WTC11 (cell line): ENCODE measurements around the gene MLYCD. TPM values are rescaled to one million over a fixed set of nuclear protein-coding genes. Genes with fewer than 3 reads are reported as not detected.

ENCODE experiments used
- ATAC-seq: fragments of 200-7000 bp; cut with Tn5 transposase; 2 replicates; pipeline ENCODE4 v1.10.0; 2021; ENCODE audit warnings: mild to moderate bottlenecking, moderate library complexity
- CTCF ChIA-PET: fragments of 300-600 bp; sonication (Branson Sonifier 250); formaldehyde crosslinking; loops from one replicate; lab custom pipeline; 2021; ENCODE audit warnings: antibody characterized with exemption; lab: Charles Lee
- POLR2A ChIA-PET: fragments of 350-600 bp; sonication (Branson Sonifier 250); formaldehyde crosslinking; loops from one replicate; lab custom pipeline; 2021; ENCODE audit warnings: antibody characterized with exemption; lab: Charles Lee
- DNase-seq: peaks from one replicate; pipeline ENCODE4 v3.0.0; 2021; ENCODE audit warnings: low spot score
- H3K27ac Mint-ChIP-seq: 2 replicates; pipeline ENCODE4 v1.8.0; 2021; ENCODE audit warnings: mixed read lengths
- H3K27me3 Mint-ChIP-seq: 2 replicates; pipeline ENCODE4 v1.8.0; 2021; ENCODE audit warnings: low read depth, mild to moderate bottlenecking, moderate library complexity, mixed read lengths
- H3K36me3 Mint-ChIP-seq: 2 replicates; pipeline ENCODE4 v1.8.0; 2021; ENCODE audit warnings: mixed read lengths
- H3K4me1 Mint-ChIP-seq: 2 replicates; pipeline ENCODE4 v1.8.0; 2022; ENCODE audit warnings: mixed read lengths
- H3K4me3 Mint-ChIP-seq: 2 replicates; pipeline ENCODE4 v1.8.0; 2021; ENCODE audit warnings: mild to moderate bottlenecking, moderate library complexity, mixed read lengths
- H3K9me3 Mint-ChIP-seq: 2 replicates; pipeline ENCODE4 v1.8.0; 2021; ENCODE audit warnings: mixed read lengths
- ATF3 ChIP-seq: sonication (generic); formaldehyde crosslinking; conservative IDR thresholded peaks from 2 replicates; pipeline ENCODE4 v1.8.1; 2022; ENCODE audit warnings: mild to moderate bottlenecking, missing genetic modification reagents
- GABPB1 ChIP-seq: sonication (generic); formaldehyde crosslinking; IDR thresholded peaks from 2 replicates; pipeline ENCODE4 v1.8.1; 2023; ENCODE audit warnings: mild to moderate bottlenecking, missing genetic modification reagents
- GTF2I ChIP-seq: fragments of 250-450 bp; sonication (Bioruptor Pico); conservative IDR thresholded peaks from 2 replicates; pipeline ENCODE4 v1.4.0; 2021; ENCODE audit warnings: mild to moderate bottlenecking
- IRF1 ChIP-seq: sonication (generic); formaldehyde crosslinking; IDR thresholded peaks from 2 replicates; pipeline ENCODE4 v1.8.0; 2023; ENCODE audit warnings: missing genetic modification reagents
- NFYB ChIP-seq: sonication (generic); formaldehyde crosslinking; conservative IDR thresholded peaks from 2 replicates; pipeline ENCODE4 v1.8.0; 2022; ENCODE audit warnings: low read depth, missing genetic modification reagents
- OVOL2 ChIP-seq: fragments of 250-450 bp; sonication (Bioruptor Pico); IDR thresholded peaks from 2 replicates; pipeline ENCODE4 v1.9.0; 2021; ENCODE audit warnings: mild to moderate bottlenecking, borderline replicate concordance
- RELA ChIP-seq: sonication (generic); formaldehyde crosslinking; IDR thresholded peaks from 2 replicates; pipeline ENCODE4 v1.8.1; 2022; ENCODE audit warnings: missing genetic modification reagents, mild to moderate bottlenecking, borderline replicate concordance
- SP1 ChIP-seq: sonication (generic); formaldehyde crosslinking; conservative IDR thresholded peaks from 2 replicates; pipeline ENCODE4 v1.8.1; 2022; ENCODE audit warnings: missing genetic modification reagents
- TCF7 ChIP-seq: sonication (generic); formaldehyde crosslinking; IDR thresholded peaks from 2 replicates; pipeline ENCODE4 v1.8.0; 2022; ENCODE audit warnings: mild to moderate bottlenecking, low read depth, missing genetic modification reagents, moderate library complexity
- ZBTB21 ChIP-seq: sonication (generic); formaldehyde crosslinking; IDR thresholded peaks from 2 replicates; pipeline ENCODE4 v1.8.1; 2023; ENCODE audit warnings: mild to moderate bottlenecking, missing genetic modification reagents, borderline replicate concordance
- ZMAT4 ChIP-seq: fragments of 250-450 bp; sonication (Bioruptor Pico); IDR thresholded peaks from 2 replicates; pipeline ENCODE4 v1.9.0; 2021; ENCODE audit warnings: mild to moderate bottlenecking
- ZNF121 ChIP-seq: sonication (generic); formaldehyde crosslinking; IDR thresholded peaks from 2 replicates; pipeline ENCODE4 v1.8.0; 2023; ENCODE audit warnings: missing genetic modification reagents
- ZNF396 ChIP-seq: fragments of 250-450 bp; sonication (Bioruptor Pico); IDR thresholded peaks from 2 replicates; pipeline ENCODE4 v1.8.0; 2021; ENCODE audit warnings: mild to moderate bottlenecking, moderate library complexity, borderline replicate concordance
- total RNA-seq: library from RNA; stranded (reverse); gene quantifications from 3 replicates; pipeline ENCODE4 v1.2.3, GENCODE V29; 2021
- TF ChIP-seq, protein P1 (sequence below): sonication (generic); formaldehyde crosslinking; IDR thresholded peaks from 2 replicates; pipeline ENCODE4 v1.8.0; 2023; ENCODE audit warnings: mild to moderate bottlenecking, missing genetic modification reagents
- TF ChIP-seq, protein P2 (sequence below): fragments of 250-450 bp; sonication (Bioruptor Pico); conservative IDR thresholded peaks from 2 replicates; pipeline ENCODE4 v1.9.0; 2021; ENCODE audit warnings: mild to moderate bottlenecking
- TF ChIP-seq, protein P3 (sequence below): sonication (generic); formaldehyde crosslinking; conservative IDR thresholded peaks from 2 replicates; pipeline ENCODE4 v1.8.1; 2023; ENCODE audit warnings: mild to moderate bottlenecking, low read depth, missing genetic modification reagents, moderate library complexity

The MLYCD gene
- total RNA-seq, 1 experiment from 2014 or later = 6.3 TPM

DNA sequence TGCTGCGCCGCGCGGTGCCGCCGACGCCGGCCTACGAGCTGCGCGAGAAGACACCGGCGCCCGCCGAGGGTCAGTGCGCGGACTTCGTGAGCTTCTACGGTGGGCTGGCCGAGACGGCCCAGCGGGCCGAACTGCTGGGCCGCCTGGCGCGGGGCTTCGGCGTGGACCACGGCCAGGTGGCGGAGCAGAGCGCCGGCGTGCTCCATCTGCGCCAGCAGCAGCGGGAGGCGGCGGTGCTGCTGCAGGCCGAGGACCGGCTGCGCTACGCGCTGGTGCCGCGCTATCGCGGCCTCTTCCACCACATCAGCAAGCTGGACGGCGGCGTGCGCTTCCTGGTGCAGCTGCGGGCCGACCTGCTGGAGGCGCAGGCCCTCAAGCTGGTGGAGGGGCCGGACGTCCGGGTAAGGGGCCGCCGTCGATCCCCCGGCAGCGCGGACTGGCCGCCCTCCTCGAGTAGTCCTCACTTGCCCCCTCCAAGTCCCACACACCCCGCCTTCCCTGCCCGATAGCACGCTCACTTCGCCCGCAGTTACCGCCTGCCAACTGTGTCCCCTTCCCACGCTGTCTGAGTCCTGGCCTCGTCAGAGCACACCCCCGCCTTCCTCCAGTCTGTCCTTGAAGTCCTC, 470 bp downstream of the MLYCD start (continued):
- TF ChIP-seq, protein P1, sequence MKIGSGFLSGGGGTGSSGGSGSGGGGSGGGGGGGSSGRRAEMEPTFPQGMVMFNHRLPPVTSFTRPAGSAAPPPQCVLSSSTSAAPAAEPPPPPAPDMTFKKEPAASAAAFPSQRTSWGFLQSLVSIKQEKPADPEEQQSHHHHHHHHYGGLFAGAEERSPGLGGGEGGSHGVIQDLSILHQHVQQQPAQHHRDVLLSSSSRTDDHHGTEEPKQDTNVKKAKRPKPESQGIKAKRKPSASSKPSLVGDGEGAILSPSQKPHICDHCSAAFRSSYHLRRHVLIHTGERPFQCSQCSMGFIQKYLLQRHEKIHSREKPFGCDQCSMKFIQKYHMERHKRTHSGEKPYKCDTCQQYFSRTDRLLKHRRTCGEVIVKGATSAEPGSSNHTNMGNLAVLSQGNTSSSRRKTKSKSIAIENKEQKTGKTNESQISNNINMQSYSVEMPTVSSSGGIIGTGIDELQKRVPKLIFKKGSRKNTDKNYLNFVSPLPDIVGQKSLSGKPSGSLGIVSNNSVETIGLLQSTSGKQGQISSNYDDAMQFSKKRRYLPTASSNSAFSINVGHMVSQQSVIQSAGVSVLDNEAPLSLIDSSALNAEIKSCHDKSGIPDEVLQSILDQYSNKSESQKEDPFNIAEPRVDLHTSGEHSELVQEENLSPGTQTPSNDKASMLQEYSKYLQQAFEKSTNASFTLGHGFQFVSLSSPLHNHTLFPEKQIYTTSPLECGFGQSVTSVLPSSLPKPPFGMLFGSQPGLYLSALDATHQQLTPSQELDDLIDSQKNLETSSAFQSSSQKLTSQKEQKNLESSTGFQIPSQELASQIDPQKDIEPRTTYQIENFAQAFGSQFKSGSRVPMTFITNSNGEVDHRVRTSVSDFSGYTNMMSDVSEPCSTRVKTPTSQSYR (CRISPR knock-in tag) = no peak
- TF ChIP-seq TCF7 (CRISPR knock-in tag) (0 out of 2 replicates have a peak, but pooled peaks have one; percentile 31), ZBTB21 (CRISPR knock-in tag) (no peak), GTF2I (CRISPR knock-in tag) (no peak), ATF3 (CRISPR knock-in tag) (no peak), ZNF121 (no peak), GABPB1 (CRISPR knock-in tag) (0 out of 2 replicates have a peak, but pooled peaks have one; percentile 45)

- no peaks in the 10 kb centered on the region for H3K9me3 Mint-ChIP-seq
- H3K4me3 Mint-ChIP-seq = peak overlapping the region; percentile 85
- H3K36me3 Mint-ChIP-seq = no peaks in the 10 kb centered on the region
- no peak for DNase-seq
- H3K27ac Mint-ChIP-seq = no peak overlapping the region
- peaks cover 11% of the 10 kb centered on the region for H3K4me1 Mint-ChIP-seq
- peaks cover 2% of the 10 kb centered on the region; the same call in 1 of the 2 replicates for H3K27me3 Mint-ChIP-seq
- POLR2A ChIA-PET = interaction anchor here (0.5 to 0.9 kb wide), 2 partner anchors 39 to 89 kb away, joined by 3 to 8 read pairs; no protein-coding TSS in a partner anchor
- no peak for TF ChIP-seq ZNF121
- no peak for TF ChIP-seq NFYB (CRISPR knock-in tag)
- TF ChIP-seq SP1 (CRISPR knock-in tag) = no peak
- TF ChIP-seq, protein P2, sequence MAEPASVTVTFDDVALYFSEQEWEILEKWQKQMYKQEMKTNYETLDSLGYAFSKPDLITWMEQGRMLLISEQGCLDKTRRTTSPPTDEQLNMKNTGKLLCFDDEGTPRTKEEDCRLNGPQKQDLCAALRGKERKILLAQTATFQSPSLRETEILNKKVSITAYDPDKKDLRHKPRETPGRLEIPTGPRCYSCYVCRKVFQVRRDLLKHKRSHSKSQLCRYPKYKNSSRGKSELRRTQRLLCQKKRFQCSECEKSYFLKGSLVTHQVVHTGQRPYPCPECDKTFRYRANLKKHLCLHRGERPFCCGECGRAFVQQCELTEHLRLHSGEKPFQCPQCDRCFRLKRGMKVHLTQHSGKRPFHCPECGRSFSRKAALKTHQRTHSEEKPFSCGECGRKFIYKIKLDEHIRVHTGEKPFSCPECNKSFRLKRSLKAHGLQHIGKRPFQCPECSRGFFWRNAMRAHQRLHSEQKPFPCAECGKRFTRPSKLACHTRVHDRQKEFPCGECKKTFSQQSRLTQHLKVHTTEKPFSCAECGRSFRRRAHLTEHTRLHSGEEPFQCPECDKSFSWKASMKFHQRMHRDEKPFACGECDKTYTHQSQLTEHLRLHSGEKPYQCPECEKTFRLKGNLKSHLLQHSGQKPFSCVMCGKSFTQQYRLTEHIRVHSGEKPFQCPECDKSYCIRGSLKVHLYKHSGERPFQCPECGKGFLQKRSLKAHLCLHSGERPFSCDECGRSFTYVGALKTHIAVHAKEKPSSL (CRISPR knock-in tag) = no peak
- no peak for TF ChIP-seq ZNF396 (CRISPR knock-in tag)
- TF ChIP-seq RELA (CRISPR knock-in tag) = no peak
- TF ChIP-seq, protein P3, sequence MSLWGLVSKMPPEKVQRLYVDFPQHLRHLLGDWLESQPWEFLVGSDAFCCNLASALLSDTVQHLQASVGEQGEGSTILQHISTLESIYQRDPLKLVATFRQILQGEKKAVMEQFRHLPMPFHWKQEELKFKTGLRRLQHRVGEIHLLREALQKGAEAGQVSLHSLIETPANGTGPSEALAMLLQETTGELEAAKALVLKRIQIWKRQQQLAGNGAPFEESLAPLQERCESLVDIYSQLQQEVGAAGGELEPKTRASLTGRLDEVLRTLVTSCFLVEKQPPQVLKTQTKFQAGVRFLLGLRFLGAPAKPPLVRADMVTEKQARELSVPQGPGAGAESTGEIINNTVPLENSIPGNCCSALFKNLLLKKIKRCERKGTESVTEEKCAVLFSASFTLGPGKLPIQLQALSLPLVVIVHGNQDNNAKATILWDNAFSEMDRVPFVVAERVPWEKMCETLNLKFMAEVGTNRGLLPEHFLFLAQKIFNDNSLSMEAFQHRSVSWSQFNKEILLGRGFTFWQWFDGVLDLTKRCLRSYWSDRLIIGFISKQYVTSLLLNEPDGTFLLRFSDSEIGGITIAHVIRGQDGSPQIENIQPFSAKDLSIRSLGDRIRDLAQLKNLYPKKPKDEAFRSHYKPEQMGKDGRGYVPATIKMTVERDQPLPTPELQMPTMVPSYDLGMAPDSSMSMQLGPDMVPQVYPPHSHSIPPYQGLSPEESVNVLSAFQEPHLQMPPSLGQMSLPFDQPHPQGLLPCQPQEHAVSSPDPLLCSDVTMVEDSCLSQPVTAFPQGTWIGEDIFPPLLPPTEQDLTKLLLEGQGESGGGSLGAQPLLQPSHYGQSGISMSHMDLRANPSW (CRISPR knock-in tag) = no peak
- no peak for TF ChIP-seq OVOL2
- TF ChIP-seq IRF1 = no peak
- TF ChIP-seq ZMAT4 = no peak
- ATAC-seq = no peak
- CTCF ChIA-PET = interaction anchor here (1.4 to 1.6 kb wide), 4 partner anchors 12 to 70 kb away, joined by 3 to 9 read pairs (median 6); no protein-coding TSS in a partner anchor
Measured at GRCh38 chr16:83899978-83900377, 1.1 kb downstream of the MLYCD start.
